ENCODE results near the gene IGSF8. TPM values are rescaled to one million over a fixed set of nuclear protein-coding genes. Genes with fewer than 3 reads are reported as not detected.
"Not testable (repeated sequence)": the region's sequence is repeated elsewhere in the genome, so short reads cannot be mapped to it uniquely, and the experiment has no call there.

The IGSF8 gene
- total RNA-seq, 1 donor from 2014 or later: 22.4 TPM

DNA sequence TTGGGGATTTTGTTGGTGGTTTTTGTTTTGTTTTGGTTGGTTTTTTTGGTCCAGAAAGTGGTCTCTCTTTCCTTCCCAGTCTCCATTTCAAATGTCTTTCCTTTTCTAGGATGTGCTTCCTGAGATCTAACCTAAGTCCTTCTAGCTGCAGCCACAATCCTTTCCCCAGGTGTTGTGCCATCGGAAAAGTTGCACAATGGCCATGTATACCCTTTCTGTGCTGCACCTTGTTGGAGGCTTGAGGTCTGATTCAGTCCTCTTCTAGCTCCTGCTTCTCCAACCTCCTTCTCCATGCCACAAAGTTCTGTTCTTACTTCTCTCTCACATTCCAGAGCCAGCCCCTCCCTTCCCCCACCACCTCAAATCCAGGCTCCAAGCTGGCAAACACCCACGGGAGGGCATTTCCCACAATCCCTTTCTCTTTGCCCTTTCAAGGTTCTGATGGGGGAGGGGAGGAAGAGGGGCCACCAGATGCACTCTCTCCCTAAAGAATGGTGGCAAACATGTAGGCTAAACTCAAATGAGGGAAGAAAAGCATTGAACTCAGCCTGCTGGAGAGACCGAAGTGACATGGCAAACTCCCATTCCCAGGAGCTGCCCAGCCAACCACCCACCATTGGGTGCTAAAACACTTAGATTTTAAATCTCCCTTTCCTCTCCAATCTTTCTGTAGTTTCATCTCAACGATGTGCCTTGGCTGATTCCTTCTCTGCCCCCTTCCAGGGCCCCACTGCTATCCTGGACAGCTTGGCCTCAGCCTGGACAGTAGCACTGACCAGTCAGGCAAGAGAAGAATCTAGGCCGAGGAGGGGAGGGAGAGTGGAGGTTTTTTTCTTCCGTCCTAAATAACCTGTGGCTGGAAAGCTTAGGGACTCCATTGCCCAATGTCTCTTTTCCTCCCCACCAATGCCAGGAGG, 31.3 kb downstream of the IGSF8 start:
- no peak for DNase-seq (ENCODE audit: low spot score)

- no peak for DNase-seq (ENCODE audit: low spot score)
Measured at GRCh38 chr1:160064746-160065145, 33.7 kb downstream of the IGSF8 start.

- no peak for DNase-seq (ENCODE audit: low spot score)
Measured at GRCh38 chr1:160064164-160064563, 34.3 kb downstream of the IGSF8 start.

GRCh38 chr1:160063176-160063575, 35.2 kb downstream of the IGSF8 start:
- DNase-seq (ENCODE audit: low spot score): no peak

- DNase-seq (ENCODE audit: low spot score): no peak
Measured at GRCh38 chr1:160062230-160062532, 36.2 kb downstream of the IGSF8 start.

GRCh38 chr1:160061369-160062229, 36.8 kb downstream of the IGSF8 start:
- DNase-seq (ENCODE audit: low spot score): no peak

DNA sequence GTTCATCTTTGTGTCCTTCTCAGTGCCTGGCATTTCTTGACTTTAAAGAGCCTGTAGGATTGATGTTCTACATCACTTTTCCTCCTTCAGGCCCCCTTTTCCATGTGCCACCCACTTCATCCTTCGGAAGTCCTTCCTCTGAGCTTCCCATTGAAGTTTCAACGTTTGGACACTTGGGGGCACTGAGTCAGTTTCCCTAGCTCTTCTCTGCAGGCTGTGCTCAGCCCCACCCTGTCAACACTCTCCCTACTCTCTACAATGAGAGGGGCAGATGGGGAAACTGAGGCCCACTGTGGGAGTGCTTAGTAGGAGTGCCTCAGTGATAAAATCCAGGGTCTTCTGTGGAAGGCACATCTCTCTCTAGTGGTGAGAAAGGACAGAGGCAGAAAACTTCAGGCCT, 40.3 kb downstream of the IGSF8 start:
- no peak for DNase-seq (ENCODE audit: low spot score)

DNA sequence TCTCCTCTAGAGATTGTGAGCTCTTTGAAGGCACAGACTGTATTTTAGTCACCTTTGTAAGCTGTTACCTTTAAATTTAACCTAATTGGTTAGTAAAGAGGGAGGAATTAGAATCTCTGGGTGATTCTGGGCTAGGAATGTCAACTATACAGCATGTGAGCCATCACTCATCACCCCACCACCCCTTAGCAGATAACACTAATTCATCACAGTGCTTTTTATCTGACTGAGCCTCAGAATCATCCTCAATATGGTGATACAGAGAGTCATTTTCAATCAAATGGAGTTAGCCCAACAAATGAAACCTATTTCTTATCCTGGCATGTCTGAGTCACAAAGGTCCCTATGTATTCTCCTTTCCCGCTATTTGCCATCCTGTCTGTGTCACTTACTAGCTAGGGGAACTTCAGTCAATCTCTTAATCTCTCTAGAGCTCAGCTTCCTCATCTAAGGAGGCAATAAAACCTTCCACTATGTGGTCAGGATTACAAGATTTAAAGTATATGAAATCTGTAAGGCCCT, 41.7 kb downstream of the IGSF8 start:
- DNase-seq (ENCODE audit: low spot score): no peak

DNA sequence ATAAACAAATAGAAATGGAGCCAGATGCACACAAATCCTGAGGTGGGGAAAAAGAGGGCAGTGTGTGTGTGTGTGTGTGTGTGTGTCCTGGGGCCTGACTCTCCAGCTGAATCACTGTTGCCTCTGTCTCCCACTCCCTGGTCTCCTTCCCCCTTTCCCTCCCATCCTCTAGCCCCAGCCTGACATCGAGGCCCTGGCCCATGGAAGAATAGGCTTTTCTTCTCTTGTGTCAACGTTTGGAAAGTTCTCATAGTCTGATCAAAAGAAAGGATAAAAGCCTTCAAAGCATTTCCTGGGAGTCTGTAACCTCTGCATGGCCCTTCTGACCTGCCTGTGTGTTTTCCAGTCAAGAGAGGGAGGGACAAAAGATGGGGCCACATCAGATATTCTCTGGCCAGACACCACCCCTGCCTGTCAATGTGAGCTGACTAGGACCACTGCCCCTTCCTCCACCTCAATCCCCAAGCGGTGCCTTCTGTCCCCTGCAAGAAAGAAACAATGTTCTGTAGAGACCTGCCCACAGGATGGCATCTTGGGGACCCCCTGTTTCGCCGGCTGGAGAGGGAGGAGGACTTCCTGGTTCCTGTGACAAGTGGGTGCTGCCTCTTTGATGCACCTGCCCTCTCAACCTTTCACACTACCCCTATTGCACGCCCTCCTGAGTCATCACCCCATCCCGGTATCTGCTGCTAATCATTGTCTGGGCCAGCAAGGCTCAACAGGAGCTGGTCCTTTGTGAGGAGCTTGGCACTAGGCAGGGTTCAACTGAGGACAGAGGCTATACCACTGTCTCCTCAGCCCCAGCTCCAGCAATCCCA, 44.7 kb downstream of the IGSF8 start:
- no peak for DNase-seq (ENCODE audit: low spot score)

DNA sequence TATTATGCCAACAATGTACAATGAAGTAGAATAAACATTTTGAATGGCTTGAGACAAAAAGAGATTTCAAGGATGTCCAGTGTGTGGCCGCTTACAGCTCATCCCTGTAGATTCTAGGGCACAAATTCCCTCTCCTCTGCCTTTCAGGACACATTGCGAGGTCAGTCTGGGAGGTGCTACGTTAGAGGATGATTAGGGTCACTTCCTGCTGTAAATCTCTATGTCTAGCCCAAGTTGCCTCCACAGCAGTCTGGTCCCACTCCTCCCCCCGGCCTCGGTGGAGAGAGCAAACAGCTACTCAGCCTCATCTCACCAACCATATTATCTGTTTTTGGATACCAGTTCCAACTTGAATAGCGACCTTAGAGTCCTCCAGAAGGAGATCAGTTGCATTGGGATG, 45.5 kb downstream of the IGSF8 start:
- no peak for DNase-seq (ENCODE audit: low spot score)

DNA sequence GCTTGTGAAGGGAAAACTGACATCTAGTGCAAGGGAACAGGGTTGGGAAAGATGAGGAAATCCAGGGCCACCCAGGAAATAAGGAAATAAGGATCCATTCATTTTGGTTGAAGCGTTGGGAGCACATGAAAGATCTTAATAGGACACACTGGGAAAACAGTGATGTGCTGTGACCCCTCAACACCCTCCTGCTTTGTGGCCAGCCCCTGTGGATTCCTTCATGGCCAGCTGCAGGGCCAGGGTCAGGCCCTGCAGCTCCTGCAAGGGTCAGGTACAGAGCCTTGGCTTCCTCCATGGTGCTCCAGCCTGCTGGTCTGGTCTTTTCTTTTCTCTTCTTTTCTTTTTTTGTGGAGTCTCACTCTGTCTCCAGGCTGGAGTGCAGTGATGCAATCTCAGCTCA, 47.8 kb downstream of the IGSF8 start:
- DNase-seq (ENCODE audit: low spot score): no peak

GRCh38 chr1:160050182-160050581, 48.2 kb downstream of the IGSF8 start:
- not testable (repeated sequence) for DNase-seq (ENCODE audit: low spot score)

- DNase-seq (ENCODE audit: low spot score): no peak
Measured at GRCh38 chr1:160049101-160049500, 49.3 kb downstream of the IGSF8 start.

DNA sequence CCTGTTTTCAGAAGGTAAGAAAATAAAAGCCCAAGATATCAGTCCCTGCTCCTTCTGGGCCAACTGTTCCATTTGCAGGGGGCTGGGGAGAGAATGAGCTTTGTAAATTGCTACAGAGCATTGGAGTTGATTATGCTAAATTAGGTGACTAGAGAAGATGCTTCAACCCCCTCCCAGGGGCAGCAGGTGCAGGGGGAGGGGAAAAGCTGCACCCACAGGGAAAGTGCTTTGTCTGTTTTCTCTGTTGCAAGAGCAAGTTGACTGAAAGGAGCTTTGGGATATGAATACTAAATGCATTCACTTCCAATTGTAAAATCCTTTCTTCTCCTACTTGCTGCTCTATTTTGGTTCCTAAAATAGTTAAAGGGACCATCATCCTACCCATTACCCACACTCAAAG, 50.1 kb downstream of the IGSF8 start:
- DNase-seq (ENCODE audit: low spot score): no peak

- DNase-seq (ENCODE audit: low spot score): no peak
Measured at GRCh38 chr1:160047111-160047991, 51.1 kb downstream of the IGSF8 start.

GRCh38 chr1:160046494-160047110, 51.8 kb downstream of the IGSF8 start:
- peak; percentile 57 for DNase-seq (ENCODE audit: low spot score)

- no peak for DNase-seq (ENCODE audit: low spot score)
Measured at GRCh38 chr1:160045653-160046052, 52.8 kb downstream of the IGSF8 start.

DNA sequence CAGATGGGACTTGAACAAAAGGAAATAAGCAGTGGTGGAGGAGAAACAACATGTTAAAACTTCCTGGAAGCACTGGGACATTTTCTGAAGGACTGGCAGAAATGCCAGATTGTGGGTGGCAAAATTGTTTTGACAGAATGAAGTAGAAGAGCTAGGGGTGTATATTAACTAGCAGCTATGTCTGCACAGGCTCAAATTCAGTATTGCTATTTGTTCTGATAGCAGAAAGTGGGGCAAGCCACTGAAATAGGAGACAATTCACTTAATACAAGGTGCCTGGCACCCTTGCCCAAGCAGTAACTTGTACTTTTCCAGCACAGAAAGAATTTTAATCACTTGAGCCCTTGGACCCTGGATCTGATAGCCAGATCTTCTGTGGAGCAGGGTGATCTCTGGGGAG, 54.9 kb downstream of the IGSF8 start:
- DNase-seq (ENCODE audit: low spot score): no peak

All from ureter (tissue), 1 donor.